ENCODE measurements around the gene FBXL12.

- TF ChIP-seq CTCF (IDR thresholded peaks at IDR 0.05), result no peak
- no peak for TF ChIP-seq POLR2A (IDR thresholded peaks at IDR 0.05)
- no peak for TF ChIP-seq POLR2AphosphoS5 (IDR thresholded peaks at IDR 0.05)
- no peak for TF ChIP-seq EP300 (IDR thresholded peaks at IDR 0.05)
These were observed 25.7 kb downstream of the FBXL12 start for GRCh38 chr19:9793071-9793591.
